Liver (tissue), 9 donors: ENCODE measurements around the gene GPRC5A. TPM values are rescaled to one million over a fixed set of nuclear protein-coding genes. Genes with fewer than 3 reads are reported as not detected.

ENCODE experiments used
- DNase-seq: peaks from one replicate; pipeline ENCODE4 v3.0.0-alpha.2; 2017; ENCODE audit warnings: low spot score
- H3K27ac ChIP-seq, 2 donors: one replicate each; pipeline ENCODE4 v1.7.0; 2013; ENCODE audit warnings: inconsistent platforms in 2 of 2, low read length in 2 of 2, control low read depth in 1 of 2, low read depth in 1 of 2, mild to moderate bottlenecking in 1 of 2
- H3K27me3 ChIP-seq, 4 donors: one replicate each; pipeline versions ENCODE4 v1.6.1 to v1.7.0; 2013; ENCODE audit warnings: low read length in 3 of 4, inconsistent platforms in 1 of 4, mild to moderate bottlenecking in 1 of 4, moderate library complexity in 1 of 4; ENCODE audit not compliant: control insufficient read depth in 4 of 4, insufficient read depth in 4 of 4
- H3K36me3 ChIP-seq, 4 donors: one replicate each; pipeline versions ENCODE4 v1.6.1 to v1.7.0; 2013; ENCODE audit warnings: low read length in 3 of 4, mild to moderate bottlenecking in 3 of 4, low read depth in 1 of 4, moderate library complexity in 1 of 4; ENCODE audit not compliant: control insufficient read depth in 4 of 4, insufficient read depth in 3 of 4
- H3K4me1 ChIP-seq, 4 donors: one replicate each; pipeline versions ENCODE4 v1.6.1 to v1.7.0; 2013; ENCODE audit warnings: low read length in 3 of 4, mild to moderate bottlenecking in 3 of 4, moderate library complexity in 1 of 4; ENCODE audit not compliant: control insufficient read depth in 4 of 4, insufficient read depth in 4 of 4
- H3K4me3 ChIP-seq, 3 donors: one replicate each; pipeline versions ENCODE4 v1.6.1 to v1.7.0; 2013; ENCODE audit warnings: low read length in 3 of 3, control low read depth in 1 of 3, low read depth in 1 of 3, mild to moderate bottlenecking in 1 of 3
- H3K9ac ChIP-seq, 2 donors: one replicate each; pipeline ENCODE4 v1.7.0; 2013; ENCODE audit warnings: low read length in 2 of 2, mild to moderate bottlenecking in 2 of 2, moderate library complexity in 2 of 2, control low read depth in 1 of 2, low read depth in 1 of 2
- H3K9me3 ChIP-seq, 4 donors: one replicate each; pipeline versions ENCODE4 v1.6.1 to v1.7.0; 2013; ENCODE audit warnings: low read length in 3 of 4; ENCODE audit not compliant: control insufficient read depth in 4 of 4
- CTCF ChIP-seq: fragments of 150-350 bp; IDR thresholded peaks from 2 replicates; pipeline ENCODE4 v1.5.1; 2017; ENCODE audit warnings: improper control_type of control experiment, low read depth, low read length; ENCODE audit not compliant: missing input control
- FOXA2 ChIP-seq: IDR thresholded peaks from 2 replicates; pipeline ENCODE4 v1.6.1; 2016; ENCODE audit warnings: antibody characterized with exemption
- RXRA ChIP-seq, 2 donors: IDR thresholded peaks; 2 replicates each; pipeline ENCODE4 v1.6.1; 2017 to 2018; ENCODE audit warnings: antibody characterized with exemption in 2 of 2, mild to moderate bottlenecking in 1 of 2
- SP1 ChIP-seq: IDR thresholded peaks from 2 replicates; pipeline ENCODE4 v1.6.1; 2018; ENCODE audit warnings: antibody characterized with exemption, mild to moderate bottlenecking
- ZBTB33 ChIP-seq: IDR thresholded peaks from 2 replicates; pipeline ENCODE4 v1.6.1; 2016; ENCODE audit warnings: antibody characterized with exemption
- WGBS: extraction: QIAGEN DNeasy Blood & Tissue Kit; methylation state at CpG from one replicate; pipeline ENCODE4 v1.1.7; 2013; 5-methylcytosine and 5-hydroxymethylcytosine counted together
- polyA plus RNA-seq, 2 donors: library from polyadenylated mRNA; stranded (reverse) in 1 of 2; unstranded in 1 of 2; fragments of 200-250 nt in 1 of 2; fragments of >200 nt in 1 of 2; fragmentation: Nextera tagmentation in 1 of 2; extraction: Ambion mirVana in 1 of 2; gene quantifications; one replicate each; pipeline versions ENCODE4 v1.2.1 to v1.2.3, GENCODE V29; 2013 to 2015
- total RNA-seq, 2 donors: library from RNA; depleted of rRNA; stranded (reverse); fragments of >200 nt; gene quantifications; one replicate each; pipeline ENCODE4 v1.2.3, GENCODE V29; 2014
- donor health status: healthy.
- donor health status: healthy.
- donor health status: healthy.
- donor health status: healthy.
- donor health status: healthy.

Gene GPRC5A
- total and polyA plus RNA-seq, 4 donors, result 0.09 to 0.17 (median 0.16) TPM; not detected in 1

DNA sequence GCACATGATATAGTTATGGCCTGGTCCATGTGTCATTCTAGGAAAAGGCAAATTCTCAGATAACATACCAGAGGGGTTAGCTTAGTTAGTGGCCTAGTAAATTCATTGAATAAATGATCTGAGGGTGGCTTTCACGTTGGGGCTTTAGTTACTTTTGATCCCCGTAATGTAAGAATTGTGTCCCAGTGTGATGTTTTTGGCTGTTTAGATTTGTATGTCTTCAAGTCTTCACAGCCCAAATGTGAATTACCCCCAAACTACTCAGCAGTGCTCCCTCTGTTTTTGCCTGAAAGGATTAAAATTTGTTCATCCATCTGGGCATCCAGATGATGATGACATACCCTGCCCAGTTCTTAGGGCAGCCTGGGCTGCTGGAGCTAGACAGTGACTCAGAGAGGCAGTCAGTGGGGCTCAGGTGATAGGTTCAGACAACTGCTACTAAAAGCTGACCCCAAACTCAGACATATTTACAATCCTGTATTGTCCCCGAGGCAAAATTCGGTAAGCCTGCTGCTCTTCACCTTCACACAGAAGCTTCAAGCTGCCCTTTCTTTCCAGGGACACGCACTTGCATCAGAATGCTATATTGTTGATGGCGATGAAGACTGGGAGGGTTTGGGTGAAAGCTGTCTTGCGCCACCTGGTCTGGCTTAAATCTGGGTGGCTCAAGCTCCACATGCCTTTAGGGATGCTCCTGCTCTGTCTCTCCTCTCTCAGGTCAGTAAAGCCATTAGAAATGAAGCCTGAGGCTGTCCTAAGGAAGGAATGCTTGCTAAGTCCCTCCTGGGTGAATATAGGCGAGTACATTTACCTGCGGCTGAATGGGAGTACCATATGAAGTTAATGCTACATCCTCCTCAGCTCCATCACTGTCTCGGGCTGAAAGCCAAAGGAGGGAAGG lies 50.3 kb downstream of the GPRC5A start:
- H3K9me3 ChIP-seq, result no peaks in the 10 kb centered on the region
- H3K27me3 ChIP-seq, result no peaks in the 10 kb centered on the region
- no peaks in the 10 kb centered on the region for H3K4me1 ChIP-seq
- H3K4me3 ChIP-seq, result no peak overlapping the region
- H3K27ac ChIP-seq, result no peak overlapping the region
- WGBS, result 93% methylated on average over 10 of the region's 10 CpGs
- H3K36me3 ChIP-seq, result no peaks in the 10 kb centered on the region
- DNase-seq, result no peak
- H3K9ac ChIP-seq, result no peak overlapping the region
- TF ChIP-seq CTCF (no peak), ZBTB33 (no peak)

- TF ChIP-seq FOXA2, result no peak
- no peaks in the 10 kb centered on the region for H3K36me3 ChIP-seq
- H3K4me3 ChIP-seq, result no peak overlapping the region
- peaks cover 0 to 7% (median 5%) of the 10 kb centered on the region in 4 donors for H3K4me1 ChIP-seq
- H3K9me3 ChIP-seq, result no peaks in the 10 kb centered on the region
- DNase-seq, result no peak
- H3K27me3 ChIP-seq, result no peaks in the 10 kb centered on the region
- H3K9ac ChIP-seq, result no peak overlapping the region
- no peak overlapping the region for H3K27ac ChIP-seq
- 92% methylated on average over 8 of the region's 8 CpGs for WGBS
Observed at GRCh38 chr12:12943586-12944260, 52.4 kb downstream of the GPRC5A start.

DNA sequence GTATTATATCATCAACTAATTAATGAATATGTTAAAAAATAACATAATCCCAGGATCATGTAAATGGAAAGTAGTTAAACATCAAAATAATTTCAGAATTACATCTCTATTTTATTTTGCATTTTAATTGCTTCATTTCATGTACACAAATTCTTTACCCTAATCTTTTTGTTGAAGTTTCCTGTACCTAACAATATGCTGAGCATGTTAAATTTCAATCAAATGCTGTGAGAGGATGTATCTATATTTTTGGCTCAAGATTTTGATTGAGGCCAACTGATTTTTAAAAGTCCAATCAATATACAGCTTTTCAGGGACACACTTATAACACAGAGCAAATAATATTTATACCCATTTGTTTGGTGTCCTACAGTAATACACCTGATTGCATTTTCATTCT lies 54.2 kb downstream of the GPRC5A start:
- no peaks in the 10 kb centered on the region for H3K27me3 ChIP-seq
- H3K9me3 ChIP-seq, result no peaks in the 10 kb centered on the region
- H3K4me3 ChIP-seq, result no peak overlapping the region
- no peak overlapping the region for H3K27ac ChIP-seq
- TF ChIP-seq CTCF (no peak), SP1 (no peak), RXRA (IDR thresholded peaks at IDR 0.05) (no peak)
- no peak for DNase-seq
- H3K36me3 ChIP-seq, result no peaks in the 10 kb centered on the region
- H3K4me1 ChIP-seq, result peaks cover 0 to 7% (median 5%) of the 10 kb centered on the region in 4 donors
- no peak overlapping the region for H3K9ac ChIP-seq
